Stimulated activated naive CD4-positive, alpha-beta T cell (primary cell): Measurements from ENCODE around the gene EFNB2.

Experiments used
- DNase-seq, 6 experiments: peaks; one replicate each; lab custom pipeline; 2025; lab: John Stamatoyannopoulos, UW

EFNB2 gene

GRCh38 chr13:106449096-106449495 lies 86.4 kb downstream of the EFNB2 start:
- DNase-seq, result no peak

GRCh38 chr13:106445996-106446395 lies 89.5 kb downstream of the EFNB2 start:
- no peak for DNase-seq

DNA sequence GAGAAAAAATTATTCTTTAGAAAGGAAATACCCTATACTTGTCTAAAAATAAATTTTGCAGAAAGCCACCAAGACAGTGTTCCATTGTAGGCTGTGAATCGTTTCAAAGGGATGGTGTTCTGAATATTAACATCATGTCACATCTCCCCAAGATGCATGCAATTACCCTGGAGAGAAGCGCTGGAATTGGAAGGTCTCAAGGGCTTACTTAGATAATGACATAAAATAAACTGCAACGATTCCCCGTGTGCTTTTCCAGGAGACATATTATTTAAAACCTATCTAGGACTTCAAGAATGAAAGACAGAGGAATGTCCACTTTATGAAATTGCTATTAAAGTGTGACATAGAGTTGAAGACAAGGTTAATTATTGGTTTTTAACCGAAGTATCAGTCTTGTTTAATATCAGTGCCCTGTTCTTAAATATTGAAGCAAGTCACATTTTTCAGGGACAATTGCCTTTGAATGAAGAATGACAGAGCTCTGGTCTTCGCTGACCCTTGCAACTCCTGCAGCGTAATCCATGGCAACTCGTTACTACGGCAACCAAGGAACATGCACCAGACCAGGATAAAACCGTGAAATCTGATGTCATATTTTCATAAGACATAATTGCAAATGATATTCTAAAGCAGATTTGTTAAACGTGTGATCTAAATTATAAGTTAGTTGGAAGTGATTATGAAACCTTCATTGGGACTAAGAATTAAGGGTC lies 91.7 kb downstream of the EFNB2 start:
- no peak for DNase-seq

GRCh38 chr13:106440866-106441265 lies 94.6 kb downstream of the EFNB2 start:
- DNase-seq, result no peak
